ENCODE results near the gene ATP2C1.

DNA sequence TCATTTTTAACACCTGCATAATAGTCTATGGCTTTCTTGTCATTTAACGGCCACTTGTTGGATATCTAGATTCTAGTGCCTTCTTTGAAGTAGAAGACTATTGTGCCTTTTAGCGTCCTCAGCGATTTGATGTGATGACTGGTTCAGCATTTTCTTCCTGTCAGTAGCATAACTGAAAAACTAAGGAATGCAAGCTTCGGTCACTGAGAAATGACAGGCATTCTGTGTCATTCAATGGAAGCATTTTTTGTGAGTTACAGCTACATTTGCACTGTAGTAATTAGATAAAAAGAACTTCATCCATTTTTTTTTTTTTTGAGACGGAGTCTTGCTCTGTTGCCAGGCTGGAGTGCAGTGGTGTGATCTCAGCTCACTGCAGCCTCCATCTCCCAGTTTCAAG lies 143.1 kb downstream of the ATP2C1 start:
- TF ChIP-seq, protein P1, sequence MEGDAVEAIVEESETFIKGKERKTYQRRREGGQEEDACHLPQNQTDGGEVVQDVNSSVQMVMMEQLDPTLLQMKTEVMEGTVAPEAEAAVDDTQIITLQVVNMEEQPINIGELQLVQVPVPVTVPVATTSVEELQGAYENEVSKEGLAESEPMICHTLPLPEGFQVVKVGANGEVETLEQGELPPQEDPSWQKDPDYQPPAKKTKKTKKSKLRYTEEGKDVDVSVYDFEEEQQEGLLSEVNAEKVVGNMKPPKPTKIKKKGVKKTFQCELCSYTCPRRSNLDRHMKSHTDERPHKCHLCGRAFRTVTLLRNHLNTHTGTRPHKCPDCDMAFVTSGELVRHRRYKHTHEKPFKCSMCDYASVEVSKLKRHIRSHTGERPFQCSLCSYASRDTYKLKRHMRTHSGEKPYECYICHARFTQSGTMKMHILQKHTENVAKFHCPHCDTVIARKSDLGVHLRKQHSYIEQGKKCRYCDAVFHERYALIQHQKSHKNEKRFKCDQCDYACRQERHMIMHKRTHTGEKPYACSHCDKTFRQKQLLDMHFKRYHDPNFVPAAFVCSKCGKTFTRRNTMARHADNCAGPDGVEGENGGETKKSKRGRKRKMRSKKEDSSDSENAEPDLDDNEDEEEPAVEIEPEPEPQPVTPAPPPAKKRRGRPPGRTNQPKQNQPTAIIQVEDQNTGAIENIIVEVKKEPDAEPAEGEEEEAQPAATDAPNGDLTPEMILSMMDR (IDR thresholded peaks at IDR 0.05): no peak
- TF ChIP-seq POLR2A (IDR thresholded peaks at IDR 0.05): no peak

Measured in lower leg skin (tissue), 3 donors.